Femur (tissue), 1 donor: ENCODE results near the gene FAM117B.
"Not testable (repeated sequence)": the region's sequence is repeated elsewhere in the genome, so short reads cannot be mapped to it uniquely, and the experiment has no call there.

ENCODE experiments used
- DNase-seq: peaks from one replicate; pipeline ENCODE4 v3.0.0-alpha.2; 2017

FAM117B gene

GRCh38 chr2:202639231-202639630 is 4.5 kb downstream of the FAM117B start:
- no peak for DNase-seq

GRCh38 chr2:202642567-202642966 is 7.8 kb downstream of the FAM117B start:
- DNase-seq = no peak

DNA sequence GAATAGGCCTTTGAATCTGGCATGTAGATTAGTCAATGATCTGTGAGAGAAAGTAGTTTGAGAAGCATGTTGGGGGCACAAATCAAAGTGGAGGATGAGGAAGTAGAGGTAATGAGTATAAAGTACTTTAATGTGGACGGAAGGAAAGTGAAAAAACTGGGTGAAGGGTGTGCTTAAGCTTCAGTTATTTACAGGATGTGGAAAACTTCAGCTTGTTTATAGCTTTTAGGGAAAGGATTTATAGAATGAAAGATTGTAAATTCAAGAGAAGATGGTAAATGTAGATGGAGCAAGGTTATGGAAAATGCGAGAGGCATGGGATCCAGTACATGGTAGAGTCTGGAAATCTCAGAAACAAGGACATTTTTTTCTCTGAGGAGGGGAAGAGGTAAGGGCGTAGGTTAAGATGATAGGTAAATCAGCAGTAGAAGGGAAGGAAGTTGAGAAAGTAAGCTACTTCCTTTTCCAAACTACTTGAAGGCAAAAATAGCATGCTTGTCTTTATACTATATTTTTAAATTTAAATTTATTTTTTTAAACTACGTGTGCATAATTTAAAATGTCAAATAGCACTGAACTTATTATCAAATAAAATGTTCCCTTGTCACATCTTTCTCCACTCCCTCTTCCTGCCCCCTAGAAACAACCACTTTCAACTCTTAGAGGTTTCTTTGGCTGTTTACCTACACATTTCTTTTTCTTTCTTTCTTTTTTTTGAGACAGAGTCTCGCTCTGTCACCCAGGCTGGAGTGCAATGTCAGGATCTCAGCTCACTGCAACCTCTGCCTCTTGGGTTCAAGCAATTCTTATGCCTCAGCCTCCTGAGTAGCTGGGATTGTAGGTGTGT is 8.5 kb downstream of the FAM117B start:
- DNase-seq = no peak

- DNase-seq = no peak
These were observed 17.4 kb downstream of the FAM117B start for GRCh38 chr2:202652119-202652518.

- DNase-seq = no peak
These were observed 19.1 kb downstream of the FAM117B start for GRCh38 chr2:202653890-202654289.

DNA sequence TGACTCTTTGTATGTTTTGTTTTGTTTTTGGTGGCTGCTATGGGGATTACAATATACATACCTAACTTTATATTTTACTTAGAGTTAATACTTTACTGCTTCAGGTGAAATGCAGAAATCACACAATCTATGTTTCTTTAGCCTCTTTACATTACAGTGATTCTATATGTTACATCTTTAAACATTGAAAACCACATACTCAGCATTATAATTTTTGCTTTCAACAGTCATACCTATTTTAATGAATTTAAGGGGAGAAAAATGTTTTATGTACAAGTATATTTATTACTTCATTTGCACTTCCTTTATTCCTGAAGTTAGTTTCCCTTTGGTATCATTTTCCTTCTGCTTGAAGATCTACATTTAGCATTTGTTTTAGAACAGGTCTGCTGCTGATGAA is 23.1 kb downstream of the FAM117B start:
- no peak for DNase-seq

DNA sequence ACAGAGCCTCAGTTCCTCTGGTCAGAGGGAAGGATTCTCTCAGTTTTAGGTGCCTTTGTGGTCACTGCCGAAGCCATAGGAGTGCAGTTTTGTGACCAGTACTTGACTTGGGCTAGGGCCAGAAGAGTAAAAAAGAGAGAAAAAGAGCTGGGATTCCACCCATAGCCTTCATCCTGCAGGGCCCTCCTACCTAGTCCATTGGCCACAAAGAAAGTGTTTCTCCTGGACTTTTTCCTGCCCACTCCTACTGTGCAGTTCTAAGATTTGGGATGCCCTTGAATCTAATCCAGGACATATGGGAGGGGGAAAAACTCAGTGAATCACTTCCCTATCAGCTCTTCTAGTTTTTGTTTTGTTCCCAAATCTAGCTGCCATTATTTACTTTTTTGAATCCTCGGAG is 26.0 kb downstream of the FAM117B start:
- no peak for DNase-seq

DNA sequence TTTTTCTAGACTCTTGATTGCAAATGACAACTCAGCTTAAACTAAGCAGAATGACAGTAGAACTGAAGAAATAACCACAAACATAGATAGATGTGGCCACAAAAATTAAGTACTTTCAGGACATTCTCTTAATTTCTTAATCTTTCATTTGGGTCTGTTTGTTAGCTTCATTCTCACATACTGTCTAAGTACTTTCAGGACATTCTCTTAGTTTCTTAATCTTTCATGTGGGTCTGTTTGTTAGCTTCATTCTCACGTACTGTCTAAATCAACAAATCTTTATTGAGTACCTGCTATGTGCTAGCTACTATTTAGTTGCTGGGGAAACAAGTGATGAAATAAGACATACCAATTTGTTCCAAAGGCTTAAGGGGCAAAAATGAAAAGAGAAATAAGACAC is 35.1 kb downstream of the FAM117B start:
- DNase-seq = no peak

DNA sequence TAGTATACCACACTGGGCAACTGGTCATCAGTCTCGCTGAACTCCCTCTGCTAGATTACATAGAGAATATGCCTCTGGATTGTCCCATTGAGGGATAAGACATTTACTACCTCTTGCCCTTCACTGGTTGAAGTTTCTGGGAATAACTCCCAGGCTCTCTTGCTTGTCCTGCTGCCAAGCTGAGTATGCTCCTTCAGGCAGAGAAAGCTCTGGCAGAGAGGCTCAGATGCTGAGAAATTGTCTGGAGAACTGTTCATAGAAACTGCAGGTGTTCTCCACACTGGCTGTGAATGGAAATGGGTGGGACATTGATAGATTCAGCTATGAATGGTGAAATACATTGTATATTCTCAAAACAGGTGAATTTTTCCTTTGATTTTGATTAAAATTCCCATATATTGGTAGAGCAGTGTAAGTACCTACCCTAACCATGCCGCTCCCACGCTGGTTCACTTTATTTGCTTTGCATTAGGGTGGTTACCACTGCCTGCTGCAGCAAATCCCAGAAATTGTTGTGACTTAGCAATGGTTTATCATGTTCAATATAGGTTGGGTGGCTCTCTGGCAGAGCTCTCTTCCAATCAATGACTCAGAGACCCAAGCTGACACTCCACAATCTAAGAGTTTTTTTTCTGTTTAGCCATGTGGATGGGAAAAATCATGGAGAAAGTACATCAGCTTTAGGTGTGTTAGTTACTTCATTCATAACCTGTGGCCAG is 36.7 kb downstream of the FAM117B start:
- peak; percentile 36 for DNase-seq

- not testable (repeated sequence) for DNase-seq
These were observed 40.3 kb downstream of the FAM117B start for GRCh38 chr2:202675097-202675496.

GRCh38 chr2:202679980-202680379 is 45.2 kb downstream of the FAM117B start:
- DNase-seq = no peak

GRCh38 chr2:202680512-202680911 is 45.7 kb downstream of the FAM117B start:
- DNase-seq = no peak

- no peak for DNase-seq
These were observed 47.0 kb downstream of the FAM117B start for GRCh38 chr2:202681688-202682205.

- DNase-seq = no peak
These were observed 47.5 kb downstream of the FAM117B start for GRCh38 chr2:202682274-202682673.

- no peak for DNase-seq
These were observed 52.5 kb downstream of the FAM117B start for GRCh38 chr2:202687276-202687675.

GRCh38 chr2:202689459-202689858 is 54.7 kb downstream of the FAM117B start:
- no peak for DNase-seq

DNA sequence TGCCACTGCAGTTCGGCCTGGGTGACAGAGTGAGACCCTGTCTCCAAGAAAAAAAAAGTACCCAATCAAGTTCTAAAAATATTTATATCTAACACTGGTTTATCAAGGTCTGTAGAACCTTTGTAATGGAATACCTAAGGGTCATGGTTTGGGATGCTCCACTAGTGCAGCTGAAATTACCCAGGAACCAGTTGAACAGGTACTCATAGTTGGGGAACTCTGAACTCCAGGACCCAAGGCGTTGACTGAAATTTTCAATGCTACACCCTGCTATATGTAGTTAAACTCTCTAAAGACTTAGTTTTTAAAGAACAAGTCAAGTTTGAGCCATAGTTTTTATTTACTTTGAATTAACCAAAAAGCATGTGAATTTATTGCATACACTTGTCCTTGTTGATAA is 55.1 kb downstream of the FAM117B start:
- no peak for DNase-seq

- no peak for DNase-seq
These were observed 55.6 kb downstream of the FAM117B start for GRCh38 chr2:202690321-202690900.

- DNase-seq = no peak
These were observed 58.7 kb downstream of the FAM117B start for GRCh38 chr2:202693503-202693902.

GRCh38 chr2:202695166-202695565 is 60.4 kb downstream of the FAM117B start:
- DNase-seq = no peak

GRCh38 chr2:202700075-202700901 is 65.5 kb downstream of the FAM117B start:
- no peak for DNase-seq

DNA sequence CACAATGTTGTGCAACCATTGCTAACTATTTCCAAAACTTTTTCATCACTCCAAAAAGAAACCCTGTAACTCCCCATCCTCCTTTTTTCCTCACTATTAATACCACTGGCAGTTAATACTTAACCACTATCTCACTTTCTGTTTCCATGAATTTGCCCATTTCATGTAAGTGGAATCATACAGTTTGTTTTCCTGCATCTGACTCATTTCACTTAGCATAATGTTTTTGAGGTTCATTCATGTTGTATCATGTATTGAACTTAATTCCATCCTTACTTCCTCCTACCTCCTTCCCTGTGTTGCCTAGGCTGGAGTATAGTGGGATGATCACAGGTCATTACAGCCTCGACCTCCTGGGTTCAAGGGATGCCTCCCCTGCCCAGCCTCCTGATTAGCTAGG is 68.3 kb downstream of the FAM117B start:
- DNase-seq = no peak

DNA sequence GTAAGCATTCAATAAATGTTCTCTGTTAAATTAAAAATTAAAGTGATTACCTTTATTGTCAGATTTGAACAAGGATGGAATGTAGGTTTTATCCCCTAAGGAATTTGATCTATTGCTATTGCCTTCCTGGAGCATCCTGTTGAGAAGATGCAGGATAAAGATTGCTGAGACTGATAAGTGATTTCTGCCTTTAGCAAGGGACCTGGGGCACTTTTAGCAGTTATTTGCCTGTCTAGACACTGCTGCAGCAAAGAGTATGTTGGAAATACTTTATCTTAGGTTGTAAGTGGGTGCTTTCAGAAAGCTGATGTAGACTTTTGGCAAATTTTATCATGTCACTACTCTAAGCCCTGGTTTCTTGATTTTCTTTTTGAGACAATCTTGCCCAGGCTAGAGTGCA is 69.5 kb downstream of the FAM117B start:
- DNase-seq = no peak
